MCF 10A (cell line): ENCODE measurements around the gene MCTP2. TPM values are rescaled to one million over a fixed set of nuclear protein-coding genes. Genes with fewer than 3 reads are reported as not detected.

ENCODE experiments used
- BruUV-seq: library from RNA; stranded (reverse); fragments of 400-500 nt; replicated peaks from 2 replicates; lab custom pipeline; 2021; lab: Mats Ljungman, UMichigan
- CTCF ChIA-PET: fragments of 300-600 bp; sonication (Branson Sonifier 250); formaldehyde crosslinking; extraction: SDS; loops from one replicate; lab custom pipeline; 2021; ENCODE audit warnings: antibody characterized with exemption, inconsistent platforms; lab: Yijun Ruan, JAX
- POLR2A ChIA-PET: fragments of 300-600, 350-650 bp; sonication (Branson Sonifier 250); formaldehyde crosslinking; extraction: SDS; loops from one replicate; lab custom pipeline; 2020; ENCODE audit warnings: antibody characterized with exemption, inconsistent platforms; lab: Yijun Ruan, JAX
- DNase-seq: peaks from one replicate; pipeline ENCODE4 v3.0.0-alpha.2; 2018; ENCODE audit not compliant: unreplicated experiment
- H3K27ac Mint-ChIP-seq: one replicate; pipeline ENCODE4 v1.8.0; 2022; ENCODE audit warnings: mild to moderate bottlenecking, low read depth, mixed read lengths; ENCODE audit not compliant: unreplicated experiment
- H3K27me3 Mint-ChIP-seq: one replicate; pipeline ENCODE4 v1.8.0; 2022; ENCODE audit warnings: mixed read lengths; ENCODE audit not compliant: insufficient read depth, unreplicated experiment
- H3K36me3 Mint-ChIP-seq: one replicate; pipeline ENCODE4 v1.8.0; 2022; ENCODE audit warnings: mild to moderate bottlenecking, moderate library complexity, mixed read lengths; ENCODE audit not compliant: insufficient read depth, unreplicated experiment
- H3K4me1 Mint-ChIP-seq: one replicate; pipeline ENCODE4 v1.8.0; 2022; ENCODE audit warnings: mixed read lengths; ENCODE audit not compliant: insufficient read depth, unreplicated experiment
- H3K4me3 Mint-ChIP-seq: one replicate; pipeline ENCODE4 v1.8.0; 2022; ENCODE audit warnings: mild to moderate bottlenecking, moderate library complexity, mixed read lengths; ENCODE audit not compliant: unreplicated experiment
- H3K9me3 Mint-ChIP-seq: one replicate; pipeline ENCODE4 v1.8.0; 2022; ENCODE audit warnings: mixed read lengths; ENCODE audit not compliant: unreplicated experiment
- intact Hi-C: fragments of 100-400 bp; cut with micrococcal nuclease; formaldehyde crosslinking; loops from 2 replicates; pipeline ENCODE4 v1.14.1; 2022
- total RNA-seq: library from RNA; stranded (reverse); gene quantifications from 2 replicates; pipeline ENCODE4 v1.2.3, GENCODE V29; 2022
- TF ChIP-seq, protein P1 (sequence below): fragments of 200-600 bp; IDR thresholded peaks from one replicate; pipeline ENCODE4 v1.8.0; 2022; ENCODE audit warnings: antibody characterized with exemption, mild to moderate bottlenecking; ENCODE audit not compliant: unreplicated experiment

Gene MCTP2
- total RNA-seq, 1 experiment from 2014 or later = 25.7 TPM

DNA sequence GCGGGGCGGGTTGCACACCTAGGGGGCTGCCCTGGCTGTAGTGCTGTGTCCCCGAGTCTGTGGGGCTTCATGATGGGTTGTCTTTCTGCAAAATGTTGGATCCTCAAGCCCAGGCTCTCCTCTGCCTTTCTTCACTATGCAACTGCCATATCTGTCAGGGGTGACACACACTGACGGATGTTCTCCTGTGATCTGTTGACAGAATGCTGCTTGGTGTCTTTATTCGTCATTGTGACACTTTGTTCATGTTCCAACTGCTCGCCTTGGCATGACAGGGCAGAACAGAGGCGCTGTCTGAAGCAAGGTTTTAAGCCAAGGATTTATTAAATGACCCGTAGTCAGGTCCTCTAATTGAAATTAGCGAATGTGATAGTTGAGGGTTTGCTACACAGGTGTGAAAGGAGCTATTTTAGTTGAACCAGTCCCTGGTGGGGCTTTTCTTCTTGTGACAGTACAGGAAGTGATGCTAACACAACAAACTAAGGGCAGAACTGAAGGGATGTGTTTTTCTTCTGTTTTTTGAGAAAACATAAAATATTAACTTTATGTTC is 173.4 kb downstream of the MCTP2 start:
- H3K9me3 Mint-ChIP-seq = no peaks in the 10 kb centered on the region
- peaks cover 28% of the 10 kb centered on the region for H3K36me3 Mint-ChIP-seq
- TF ChIP-seq, protein P1, sequence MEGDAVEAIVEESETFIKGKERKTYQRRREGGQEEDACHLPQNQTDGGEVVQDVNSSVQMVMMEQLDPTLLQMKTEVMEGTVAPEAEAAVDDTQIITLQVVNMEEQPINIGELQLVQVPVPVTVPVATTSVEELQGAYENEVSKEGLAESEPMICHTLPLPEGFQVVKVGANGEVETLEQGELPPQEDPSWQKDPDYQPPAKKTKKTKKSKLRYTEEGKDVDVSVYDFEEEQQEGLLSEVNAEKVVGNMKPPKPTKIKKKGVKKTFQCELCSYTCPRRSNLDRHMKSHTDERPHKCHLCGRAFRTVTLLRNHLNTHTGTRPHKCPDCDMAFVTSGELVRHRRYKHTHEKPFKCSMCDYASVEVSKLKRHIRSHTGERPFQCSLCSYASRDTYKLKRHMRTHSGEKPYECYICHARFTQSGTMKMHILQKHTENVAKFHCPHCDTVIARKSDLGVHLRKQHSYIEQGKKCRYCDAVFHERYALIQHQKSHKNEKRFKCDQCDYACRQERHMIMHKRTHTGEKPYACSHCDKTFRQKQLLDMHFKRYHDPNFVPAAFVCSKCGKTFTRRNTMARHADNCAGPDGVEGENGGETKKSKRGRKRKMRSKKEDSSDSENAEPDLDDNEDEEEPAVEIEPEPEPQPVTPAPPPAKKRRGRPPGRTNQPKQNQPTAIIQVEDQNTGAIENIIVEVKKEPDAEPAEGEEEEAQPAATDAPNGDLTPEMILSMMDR = no peak
- BruUV-seq = no TSS peak
- H3K4me1 Mint-ChIP-seq = no peaks in the 10 kb centered on the region
- POLR2A ChIA-PET = no interaction called here
- H3K4me3 Mint-ChIP-seq = no peak overlapping the region
- DNase-seq = no peak
- intact Hi-C loops = no loop called here
- CTCF ChIA-PET = no interaction called here
- no peaks in the 10 kb centered on the region for H3K27me3 Mint-ChIP-seq
- H3K27ac Mint-ChIP-seq = no peak overlapping the region

DNA sequence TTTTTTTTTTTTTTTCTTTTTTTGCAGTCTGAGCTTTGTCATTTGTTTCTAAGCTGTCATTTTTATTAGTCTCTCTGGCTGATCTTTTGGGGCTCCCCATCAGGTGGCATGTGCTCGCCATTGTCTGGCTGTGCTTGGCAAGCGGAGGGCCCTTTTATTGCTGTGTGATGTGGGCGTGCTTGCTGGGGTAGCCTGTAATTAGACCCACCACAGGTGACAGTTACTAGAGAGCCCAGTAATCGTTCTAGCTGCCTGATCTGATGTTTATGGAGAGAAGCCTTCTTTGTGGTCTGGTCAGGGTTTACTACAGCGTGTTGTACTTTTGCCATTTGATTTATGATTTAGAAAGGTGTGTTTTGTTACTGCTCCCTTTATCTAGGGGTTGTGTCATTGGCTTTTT is 179.9 kb downstream of the MCTP2 start:
- no peaks in the 10 kb centered on the region for H3K9me3 Mint-ChIP-seq
- intact Hi-C loops = loop anchor here (10.0 kb wide), 1 partner anchor 264 kb away; no protein-coding TSS in a partner anchor
- peaks cover 29% of the 10 kb centered on the region for H3K36me3 Mint-ChIP-seq
- H3K4me3 Mint-ChIP-seq = no peak overlapping the region
- ChIA-PET CTCF (interaction anchor here (0.6 to 1.9 kb wide), 7 partner anchors 14 to 851 kb away, joined by 3 to 6 read pairs (median 3); no protein-coding TSS in a partner anchor), POLR2A (no interaction called here)
- TF ChIP-seq, protein P1 = no peak
- no peak overlapping the region for H3K27ac Mint-ChIP-seq
- no peak for DNase-seq
- H3K27me3 Mint-ChIP-seq = no peaks in the 10 kb centered on the region
- H3K4me1 Mint-ChIP-seq = no peaks in the 10 kb centered on the region
- no TSS peak for BruUV-seq

DNA sequence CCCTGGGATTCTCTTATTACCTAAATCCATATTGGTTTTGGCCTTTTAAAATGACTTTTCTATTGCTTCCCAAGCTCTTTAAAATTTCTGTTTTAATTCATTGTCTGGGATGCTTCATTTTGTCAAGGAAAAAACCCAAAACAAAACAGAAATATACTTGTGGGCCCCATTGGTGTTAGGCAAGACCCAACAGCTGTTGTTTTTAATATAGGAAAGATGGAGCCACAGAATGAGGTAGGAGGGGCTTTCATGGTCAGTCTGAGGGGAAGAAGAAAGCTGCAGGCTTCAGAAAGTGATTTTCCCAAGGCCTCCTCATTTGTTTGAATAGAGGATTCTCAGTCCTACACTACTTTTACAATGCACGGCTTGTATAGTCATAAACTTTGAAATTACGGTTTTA is 180.5 kb downstream of the MCTP2 start:
- Mint-ChIP-seq H3K36me3 (peaks cover 29% of the 10 kb centered on the region), H3K4me1 (no peaks in the 10 kb centered on the region), H3K27ac (no peak overlapping the region), H3K4me3 (no peak overlapping the region), H3K9me3 (no peaks in the 10 kb centered on the region), H3K27me3 (no peaks in the 10 kb centered on the region)
- TF ChIP-seq, protein P1 = no peak
- ChIA-PET CTCF (interaction anchor here (0.6 to 1.9 kb wide), 11 partner anchors 14 to 759 kb away, joined by 3 to 6 read pairs (median 4); no protein-coding TSS in a partner anchor), POLR2A (interaction anchor here (1.4 kb wide), 1 partner anchor 74 kb away, joined by 3 read pairs; no protein-coding TSS in a partner anchor)
- intact Hi-C loops = loop anchor here (10.0 kb wide), 1 partner anchor 263 kb away; no protein-coding TSS in a partner anchor
- no peak for DNase-seq
- no TSS peak for BruUV-seq

DNA sequence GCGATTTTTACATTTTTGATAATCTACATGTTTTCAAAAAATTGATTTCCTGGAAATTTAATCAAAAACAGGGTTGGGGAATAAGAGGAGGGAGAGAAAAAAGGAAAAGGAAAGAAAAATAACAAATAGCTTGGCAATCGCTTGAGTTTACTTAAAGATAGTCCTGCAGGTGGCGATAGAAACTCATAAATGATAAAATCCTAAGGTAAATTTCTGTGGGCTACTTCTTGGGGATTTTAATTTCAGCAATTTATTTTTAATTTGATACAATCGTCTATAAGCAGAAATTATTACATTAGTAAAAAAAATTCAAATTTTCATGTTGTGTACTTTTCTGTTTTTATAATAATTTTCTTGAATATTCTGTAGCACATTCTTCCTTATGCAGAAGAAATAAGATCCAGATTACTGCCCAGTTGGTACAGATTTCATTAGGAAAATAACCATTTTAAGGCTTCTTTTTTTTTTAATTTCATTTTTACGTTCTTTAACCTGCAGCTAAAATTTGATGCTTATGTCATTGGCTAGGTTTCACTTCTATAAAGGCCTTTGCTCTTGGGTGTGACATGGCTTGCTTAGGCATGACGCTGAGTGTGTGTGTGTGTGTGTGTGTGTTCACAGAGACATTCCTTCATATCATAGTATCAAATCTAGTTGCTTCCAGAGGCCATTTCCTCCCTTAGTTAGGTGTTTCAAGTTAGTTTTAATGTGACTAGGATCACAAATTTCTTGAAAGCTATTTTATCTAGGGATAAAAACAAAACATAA is 181.8 kb downstream of the MCTP2 start:
- no peaks in the 10 kb centered on the region for H3K27me3 Mint-ChIP-seq
- H3K9me3 Mint-ChIP-seq = no peaks in the 10 kb centered on the region
- POLR2A ChIA-PET = interaction anchor here (0.9 to 1.4 kb wide), 3 partner anchors 10 to 72 kb away, joined by 3 to 4 read pairs (median 3); no protein-coding TSS in a partner anchor
- no peak overlapping the region for H3K4me3 Mint-ChIP-seq
- H3K36me3 Mint-ChIP-seq = peaks cover 29% of the 10 kb centered on the region
- DNase-seq = peak; percentile 36
- H3K27ac Mint-ChIP-seq = no peak overlapping the region
- TF ChIP-seq, protein P1 = peak; percentile 52
- intact Hi-C loops = loop anchor here (1.0 to 10.0 kb wide), 2 partner anchors 164 to 262 kb away; no protein-coding TSS in a partner anchor
- no TSS peak for BruUV-seq
- CTCF ChIA-PET = interaction anchor here (0.5 to 1.9 kb wide), 22 partner anchors 12 to 877 kb away, joined by 3 to 7 read pairs (median 3); no protein-coding TSS in a partner anchor
- H3K4me1 Mint-ChIP-seq = no peaks in the 10 kb centered on the region
